HG03039 (cell line): ENCODE results near the gene SH3PXD2A.
"Not testable (repeated sequence)": the region's sequence is repeated elsewhere in the genome, so short reads cannot be mapped to it uniquely, and the experiment has no call there.

Source experiments
- ATAC-seq: cut with Tn5 transposase; IDR thresholded peaks from one replicate; pipeline ENCODE4 v1.9.1; 2021; ENCODE audit warnings: mild to moderate bottlenecking, moderate library complexity; ENCODE audit not compliant: unreplicated experiment

Gene SH3PXD2A

GRCh38 chr10:103793920-103794883, 61.2 kb downstream of the SH3PXD2A start:
- no peak for ATAC-seq

GRCh38 chr10:103793429-103793828, 61.9 kb downstream of the SH3PXD2A start:
- no peak for ATAC-seq

- ATAC-seq: no peak
Observed at GRCh38 chr10:103792547-103792946, 62.8 kb downstream of the SH3PXD2A start.

- no peak for ATAC-seq
Observed at GRCh38 chr10:103791858-103792257, 63.5 kb downstream of the SH3PXD2A start.

GRCh38 chr10:103791291-103791690, 64.1 kb downstream of the SH3PXD2A start:
- no peak for ATAC-seq

GRCh38 chr10:103790580-103790979, 64.8 kb downstream of the SH3PXD2A start:
- no peak for ATAC-seq

GRCh38 chr10:103789771-103790201, 65.6 kb downstream of the SH3PXD2A start:
- ATAC-seq: no peak

GRCh38 chr10:103789161-103789560, 66.2 kb downstream of the SH3PXD2A start:
- ATAC-seq: no peak

GRCh38 chr10:103787331-103787730, 68.0 kb downstream of the SH3PXD2A start:
- no peak for ATAC-seq

- ATAC-seq: no peak
Observed at GRCh38 chr10:103786020-103786419, 69.4 kb downstream of the SH3PXD2A start.

- ATAC-seq: no peak
Observed at GRCh38 chr10:103784723-103785418, 70.5 kb downstream of the SH3PXD2A start.

- no peak for ATAC-seq
Observed at GRCh38 chr10:103784089-103784488, 71.3 kb downstream of the SH3PXD2A start.

- no peak for ATAC-seq
Observed at GRCh38 chr10:103783681-103784080, 71.7 kb downstream of the SH3PXD2A start.

- ATAC-seq: no peak
Observed at GRCh38 chr10:103781329-103782061, 73.9 kb downstream of the SH3PXD2A start.

- no peak for ATAC-seq
Observed at GRCh38 chr10:103780242-103781149, 74.9 kb downstream of the SH3PXD2A start.

- ATAC-seq: no peak
Observed at GRCh38 chr10:103778358-103779139, 76.8 kb downstream of the SH3PXD2A start.

GRCh38 chr10:103776878-103777591, 78.3 kb downstream of the SH3PXD2A start:
- ATAC-seq: no peak

GRCh38 chr10:103775776-103776175, 79.6 kb downstream of the SH3PXD2A start:
- ATAC-seq: no peak

- not testable (repeated sequence) for ATAC-seq
Observed at GRCh38 chr10:103772846-103773245, 82.5 kb downstream of the SH3PXD2A start.
